H9 (cell line): ENCODE measurements around the gene STON2. TPM values are rescaled to one million over a fixed set of nuclear protein-coding genes. Genes with fewer than 3 reads are reported as not detected.

Experiments
- DNase-seq: peaks from one replicate; pipeline ENCODE4 v3.0.0-alpha.2; 2017
- H2AFZ ChIP-seq: one replicate; pipeline ENCODE4 v1.6.1; 2013; ENCODE audit warnings: mild to moderate bottlenecking, low read length, control low read depth, moderate library complexity
- H2AK5ac ChIP-seq: 2 replicates; pipeline ENCODE4 v1.6.1; 2013; ENCODE audit warnings: low read length, control low read depth, mixed read lengths; ENCODE audit not compliant: insufficient read length
- H2BK120ac ChIP-seq: one replicate; pipeline ENCODE4 v1.6.1; 2013; ENCODE audit warnings: low read depth, mild to moderate bottlenecking, low read length, control low read depth, inconsistent platforms; ENCODE audit not compliant: poor library complexity, severe bottlenecking
- H2BK12ac ChIP-seq: 2 replicates; pipeline ENCODE4 v1.6.1; 2013; ENCODE audit warnings: low read length, control low read depth, mixed read lengths, low read depth; ENCODE audit not compliant: insufficient read length
- H2BK15ac ChIP-seq: 2 replicates; pipeline ENCODE4 v1.6.1; 2013; ENCODE audit warnings: low read depth, low read length, control low read depth
- H2BK20ac ChIP-seq: one replicate; pipeline ENCODE4 v1.6.1; 2013; ENCODE audit warnings: low read depth, mild to moderate bottlenecking, low read length, control low read depth, inconsistent platforms; ENCODE audit not compliant: poor library complexity, severe bottlenecking
- H2BK5ac ChIP-seq: 2 replicates; pipeline ENCODE4 v1.6.1; 2013; ENCODE audit warnings: low read length, control low read depth, mixed read lengths; ENCODE audit not compliant: insufficient read length
- H3K14ac ChIP-seq: 2 replicates; pipeline ENCODE4 v1.6.1; 2013; ENCODE audit warnings: low read length, control low read depth; ENCODE audit not compliant: insufficient read depth
- H3K18ac ChIP-seq: 2 replicates; pipeline ENCODE4 v1.6.1; 2013; ENCODE audit warnings: low read depth, mild to moderate bottlenecking, mixed read lengths, low read length, control low read depth; ENCODE audit not compliant: insufficient read length
- H3K23ac ChIP-seq: 2 replicates; pipeline ENCODE4 v1.6.1; 2013; ENCODE audit warnings: low read length, control low read depth, mixed read lengths, low read depth; ENCODE audit not compliant: insufficient read length
- H3K23me2 ChIP-seq: 2 replicates; pipeline ENCODE4 v1.6.1; 2013; ENCODE audit warnings: low read depth, mild to moderate bottlenecking, mixed read lengths, low read length, control low read depth; ENCODE audit not compliant: insufficient read length, poor library complexity, severe bottlenecking
- H3K27ac ChIP-seq: 2 replicates; pipeline ENCODE4 v1.5.1; 2013; ENCODE audit warnings: low read length, control low read depth, mixed read lengths, low read depth; ENCODE audit not compliant: insufficient read length
- H3K27me3 ChIP-seq: 2 replicates; pipeline ENCODE4 v1.6.1; 2013; ENCODE audit warnings: low read length, control low read depth, inconsistent platforms; ENCODE audit not compliant: insufficient read depth
- H3K4ac ChIP-seq: 2 replicates; pipeline ENCODE4 v1.6.1; 2013; ENCODE audit warnings: low read depth, mild to moderate bottlenecking, control low read depth, inconsistent platforms, low read length, moderate library complexity
- H3K4me1 ChIP-seq: 2 replicates; pipeline ENCODE4 v1.6.1; 2013; ENCODE audit warnings: low read length, control low read depth, inconsistent platforms; ENCODE audit not compliant: insufficient read depth
- H3K4me2 ChIP-seq: 2 replicates; pipeline ENCODE4 v1.6.1; 2013; ENCODE audit warnings: low read length, control low read depth, mixed read lengths; ENCODE audit not compliant: insufficient read length, insufficient read depth
- H3K56ac ChIP-seq: 2 replicates; pipeline ENCODE4 v1.6.1; 2013; ENCODE audit warnings: low read depth, mild to moderate bottlenecking, mixed read lengths, low read length, control low read depth; ENCODE audit not compliant: insufficient read length
- H3K79me1 ChIP-seq: 2 replicates; pipeline ENCODE4 v1.6.1; 2013; ENCODE audit warnings: low read depth, mild to moderate bottlenecking, moderate library complexity, low read length, control low read depth, inconsistent platforms; ENCODE audit not compliant: insufficient read depth, poor library complexity, severe bottlenecking
- H3K79me2 ChIP-seq: 2 replicates; pipeline ENCODE4 v1.6.1; 2013; ENCODE audit warnings: low read length, control low read depth, inconsistent platforms; ENCODE audit not compliant: insufficient read depth
- H3K9ac ChIP-seq: 2 replicates; pipeline ENCODE4 v1.6.1; 2013; ENCODE audit warnings: low read length, control low read depth, mixed read lengths; ENCODE audit not compliant: insufficient read length; ENCODE audit errors: extremely low read depth
- H3K9me3 ChIP-seq: one replicate; pipeline ENCODE4 v1.6.1; 2013; ENCODE audit warnings: low read depth, low read length, inconsistent platforms; ENCODE audit not compliant: control insufficient read depth
- H3T11ph ChIP-seq: one replicate; pipeline ENCODE4 v1.6.1; 2013; ENCODE audit warnings: mild to moderate bottlenecking, low read length, control low read depth, inconsistent platforms
- H4K20me1 ChIP-seq: one replicate; pipeline ENCODE4 v1.6.1; 2013; ENCODE audit not compliant: control insufficient read depth, insufficient read length, insufficient read depth
- H4K5ac ChIP-seq: 2 replicates; pipeline ENCODE4 v1.6.1; 2013; ENCODE audit warnings: low read depth, mild to moderate bottlenecking, mixed read lengths, low read length, control low read depth; ENCODE audit not compliant: insufficient read length
- H4K8ac ChIP-seq: replicated peaks from 2 replicates; pipeline ENCODE4 v1.6.1; 2013; ENCODE audit warnings: low read length, control low read depth, mixed read lengths, low read depth; ENCODE audit not compliant: insufficient read length
- H4K91ac ChIP-seq: 2 replicates; pipeline ENCODE4 v1.6.1; 2013; ENCODE audit warnings: low read depth, mild to moderate bottlenecking, moderate library complexity, mixed read lengths, low read length, control low read depth; ENCODE audit not compliant: insufficient read length
- H3K27ac Mint-ChIP-seq, 3 experiments: 2 replicates in 2 of 3; 3 replicates in 1 of 3; pipeline ENCODE4 v1.8.0; 2020 to 2021; ENCODE audit warnings: mixed read lengths in 3 of 3, mild to moderate bottlenecking in 1 of 3, moderate library complexity in 1 of 3
- H3K27me3 Mint-ChIP-seq: 2 replicates; pipeline ENCODE4 v1.8.0; 2021; ENCODE audit warnings: low read depth, mild to moderate bottlenecking, moderate library complexity, mixed read lengths
- H3K36me3 Mint-ChIP-seq, 3 experiments: 2 replicates in 2 of 3; 3 replicates in 1 of 3; pipeline ENCODE4 v1.8.0; 2020 to 2021; ENCODE audit warnings: low read depth in 3 of 3, mixed read lengths in 3 of 3; ENCODE audit not compliant: insufficient read depth in 1 of 3
- H3K4me1 Mint-ChIP-seq, 2 experiments: 2 replicates each; pipeline ENCODE4 v1.8.0; 2020; ENCODE audit warnings: mixed read lengths in 2 of 2
- H3K4me3 Mint-ChIP-seq, 2 experiments: 2 replicates in 1 of 2; 3 replicates in 1 of 2; pipeline ENCODE4 v1.8.0; 2020 to 2021; ENCODE audit warnings: mild to moderate bottlenecking in 2 of 2, mixed read lengths in 2 of 2, moderate library complexity in 1 of 2
- H3K9me3 Mint-ChIP-seq, 2 experiments: 2 replicates in 1 of 2; 3 replicates in 1 of 2; pipeline ENCODE4 v1.8.0; 2020; ENCODE audit warnings: mild to moderate bottlenecking in 2 of 2, mixed read lengths in 2 of 2, moderate library complexity in 1 of 2
- WGBS: extraction: QIAGEN DNeasy Blood & Tissue Kit; methylation state at CpG from one replicate; pipeline ENCODE4 v1.1.7; 2013; ENCODE audit warnings: missing lambda C conversion rate, low lambda C conversion rate, mixed read lengths; ENCODE audit not compliant: insufficient read length; ENCODE audit errors: extremely low coverage; 5-methylcytosine and 5-hydroxymethylcytosine counted together
- total RNA-seq: library from RNA; stranded (reverse); gene quantifications from 2 replicates; pipeline ENCODE4 v1.2.1, GENCODE V29; 2021
- TF ChIP-seq, protein P1 (sequence below): fragments of 200-600 bp; sonication (generic); conservative IDR thresholded peaks from 3 replicates; pipeline ENCODE4 v1.8.0; 2021; ENCODE audit warnings: antibody characterized with exemption, mild to moderate bottlenecking

STON2 gene
- total RNA-seq, 1 experiment from 2014 or later: 62.9 TPM

DNA sequence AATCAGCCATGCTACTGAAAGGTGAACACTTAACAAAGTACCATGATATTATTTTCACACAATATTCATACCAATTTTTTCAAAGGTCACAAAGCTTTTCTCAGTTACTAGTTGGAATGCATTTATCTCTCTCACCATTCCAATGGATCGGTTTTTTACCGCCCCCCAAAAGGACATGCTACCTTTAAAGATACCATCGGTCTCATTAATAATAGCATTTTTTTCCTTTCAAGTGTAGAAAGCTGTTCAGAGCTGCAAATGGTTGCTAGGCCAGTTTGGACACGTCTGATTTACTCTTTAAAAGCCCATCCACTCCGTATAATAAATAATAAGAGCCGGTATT is 34.9 kb upstream of the STON2 start:
- no peaks in the 10 kb centered on the region for H3K79me1 ChIP-seq
- H3K4me1 Mint-ChIP-seq: peaks cover 40 to 47% of the 10 kb centered on the region in 2 experiments
- DNase-seq: no peak
- H4K20me1 ChIP-seq: no peaks in the 10 kb centered on the region
- no peak overlapping the region for H3K4ac ChIP-seq
- H3K9ac ChIP-seq: no peak overlapping the region
- H2BK15ac ChIP-seq: no peak overlapping the region
- H3T11ph ChIP-seq: no peak overlapping the region
- H3K9me3 Mint-ChIP-seq: no peaks in the 10 kb centered on the region
- peaks cover 36% of the 10 kb centered on the region for H3K27me3 Mint-ChIP-seq
- H3K23ac ChIP-seq: no peak overlapping the region
- H2AFZ ChIP-seq: no peak overlapping the region
- no peak overlapping the region for H3K27ac Mint-ChIP-seq
- H3K4me1 ChIP-seq: peaks cover 14% of the 10 kb centered on the region; the same call in 1 of the 2 replicates
- H2BK5ac ChIP-seq: no peak overlapping the region
- no peak overlapping the region for H4K91ac ChIP-seq
- no peak overlapping the region for H3K18ac ChIP-seq
- H3K79me2 ChIP-seq: peaks cover 16% of the 10 kb centered on the region; the same call in 1 of the 2 replicates
- no peak overlapping the region for H3K27ac ChIP-seq
- H2BK20ac ChIP-seq: no peak overlapping the region
- H3K4me3 Mint-ChIP-seq: peak overlapping the region; percentile 89 to 92
- no peak overlapping the region for H4K5ac ChIP-seq
- H3K27me3 ChIP-seq: peaks cover 7% of the 10 kb centered on the region; the same call in 1 of the 2 replicates
- no peak overlapping the region for H3K14ac ChIP-seq
- no peak overlapping the region for H2BK12ac ChIP-seq
- TF ChIP-seq, protein P1, sequence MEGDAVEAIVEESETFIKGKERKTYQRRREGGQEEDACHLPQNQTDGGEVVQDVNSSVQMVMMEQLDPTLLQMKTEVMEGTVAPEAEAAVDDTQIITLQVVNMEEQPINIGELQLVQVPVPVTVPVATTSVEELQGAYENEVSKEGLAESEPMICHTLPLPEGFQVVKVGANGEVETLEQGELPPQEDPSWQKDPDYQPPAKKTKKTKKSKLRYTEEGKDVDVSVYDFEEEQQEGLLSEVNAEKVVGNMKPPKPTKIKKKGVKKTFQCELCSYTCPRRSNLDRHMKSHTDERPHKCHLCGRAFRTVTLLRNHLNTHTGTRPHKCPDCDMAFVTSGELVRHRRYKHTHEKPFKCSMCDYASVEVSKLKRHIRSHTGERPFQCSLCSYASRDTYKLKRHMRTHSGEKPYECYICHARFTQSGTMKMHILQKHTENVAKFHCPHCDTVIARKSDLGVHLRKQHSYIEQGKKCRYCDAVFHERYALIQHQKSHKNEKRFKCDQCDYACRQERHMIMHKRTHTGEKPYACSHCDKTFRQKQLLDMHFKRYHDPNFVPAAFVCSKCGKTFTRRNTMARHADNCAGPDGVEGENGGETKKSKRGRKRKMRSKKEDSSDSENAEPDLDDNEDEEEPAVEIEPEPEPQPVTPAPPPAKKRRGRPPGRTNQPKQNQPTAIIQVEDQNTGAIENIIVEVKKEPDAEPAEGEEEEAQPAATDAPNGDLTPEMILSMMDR: no peak
- H3K4me2 ChIP-seq: peak overlapping the region; percentile 95
- no peak overlapping the region for H3K56ac ChIP-seq
- no peak overlapping the region for H2AK5ac ChIP-seq
- peaks cover 16% of the 10 kb centered on the region for H3K23me2 ChIP-seq
- no peaks in the 10 kb centered on the region for H3K9me3 ChIP-seq
- H3K36me3 Mint-ChIP-seq: peaks cover 0 to 4% (median 0%) of the 10 kb centered on the region in 3 experiments; a peak in 1 of 7 replicates
- H4K8ac ChIP-seq: no peak overlapping the region
- no CpG with 5 or more reads among the region's 6 CpGs for WGBS
- H2BK120ac ChIP-seq: no peak overlapping the region
